ENCODE data around the gene CCDC43.
"Not testable (repeated sequence)": the region's sequence is repeated elsewhere in the genome, so short reads cannot be mapped to it uniquely, and the experiment has no call there.

DNA sequence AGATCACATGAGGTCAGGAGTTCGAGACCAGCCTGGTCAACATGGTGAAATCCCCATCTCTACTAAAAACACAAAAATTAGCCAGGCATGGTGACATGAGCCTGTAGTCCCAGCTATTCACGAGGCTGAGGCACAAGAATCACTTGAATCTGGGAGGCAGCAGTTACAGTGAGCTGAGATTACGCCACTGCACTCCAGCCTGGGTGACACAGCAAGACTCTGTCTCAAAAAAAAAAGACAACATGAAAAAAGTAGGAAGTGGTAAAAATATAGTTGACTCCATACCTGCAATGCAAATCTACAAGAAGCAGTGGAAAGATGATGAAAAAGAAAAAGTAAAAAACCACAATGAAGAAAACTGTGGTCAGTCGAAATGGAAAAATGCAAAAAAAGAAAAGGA lies 6.3 kb downstream of the CCDC43 start:
- not testable (repeated sequence) for TF ChIP-seq POLR2A (IDR thresholded peaks at IDR 0.05; ENCODE audit: low read depth, low read length); POLR2AphosphoS5 (IDR thresholded peaks at IDR 0.05; ENCODE audit: low read depth, low read length); TAF1 (IDR thresholded peaks at IDR 0.05; ENCODE audit: borderline replicate concordance, low read depth, low read length)
